ENCODE measurements around the gene SPEG.

SPEG gene

GRCh38 chr2:219527076-219527394, 92.4 kb downstream of the SPEG start:
- ChIA-PET CTCF (interaction anchor here (1.2 to 6.4 kb wide), 3 partner anchors 14 to 124 kb away, joined by 5 to 96 read pairs (median 26); no protein-coding TSS in a partner anchor), POLR2A (ENCODE audit: low non-redundant PET) (no interaction called here)
- no peak overlapping the region for H3K27ac ChIP-seq
- no peak for DNase-seq (ENCODE audit: low spot score)
- no peak for TF ChIP-seq CTCF (conservative IDR thresholded peaks at IDR 0.05; ENCODE audit: low read depth)

DNA sequence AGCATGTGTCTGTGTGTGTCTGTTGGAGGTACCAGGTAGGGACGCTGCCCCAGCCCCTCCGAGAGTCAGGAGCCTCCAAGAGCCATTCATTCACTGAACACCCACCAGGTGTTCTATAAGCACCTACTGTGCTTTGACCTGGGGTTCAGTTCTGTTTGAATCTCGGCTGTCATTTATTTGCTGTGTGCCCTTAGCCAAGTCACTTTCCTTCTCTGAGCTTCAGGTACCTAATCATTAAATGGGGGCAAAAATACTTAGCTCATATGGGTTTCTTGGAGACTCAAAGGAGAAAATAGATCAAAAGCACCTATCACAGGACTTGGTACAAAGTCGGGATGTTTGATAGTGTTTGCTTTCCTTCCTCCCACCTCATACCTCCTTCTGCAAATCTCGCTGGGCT, 92.8 kb downstream of the SPEG start:
- CTCF ChIA-PET = interaction anchor here (1.2 to 6.4 kb wide), 3 partner anchors 14 to 125 kb away, joined by 5 to 96 read pairs (median 26); no protein-coding TSS in a partner anchor
- no peak for DNase-seq (ENCODE audit: low spot score)
- no peak overlapping the region for H3K27ac ChIP-seq
- no peak for TF ChIP-seq CTCF (conservative IDR thresholded peaks at IDR 0.05; ENCODE audit: low read depth)
- POLR2A ChIA-PET (ENCODE audit: low non-redundant PET) = no interaction called here

DNA sequence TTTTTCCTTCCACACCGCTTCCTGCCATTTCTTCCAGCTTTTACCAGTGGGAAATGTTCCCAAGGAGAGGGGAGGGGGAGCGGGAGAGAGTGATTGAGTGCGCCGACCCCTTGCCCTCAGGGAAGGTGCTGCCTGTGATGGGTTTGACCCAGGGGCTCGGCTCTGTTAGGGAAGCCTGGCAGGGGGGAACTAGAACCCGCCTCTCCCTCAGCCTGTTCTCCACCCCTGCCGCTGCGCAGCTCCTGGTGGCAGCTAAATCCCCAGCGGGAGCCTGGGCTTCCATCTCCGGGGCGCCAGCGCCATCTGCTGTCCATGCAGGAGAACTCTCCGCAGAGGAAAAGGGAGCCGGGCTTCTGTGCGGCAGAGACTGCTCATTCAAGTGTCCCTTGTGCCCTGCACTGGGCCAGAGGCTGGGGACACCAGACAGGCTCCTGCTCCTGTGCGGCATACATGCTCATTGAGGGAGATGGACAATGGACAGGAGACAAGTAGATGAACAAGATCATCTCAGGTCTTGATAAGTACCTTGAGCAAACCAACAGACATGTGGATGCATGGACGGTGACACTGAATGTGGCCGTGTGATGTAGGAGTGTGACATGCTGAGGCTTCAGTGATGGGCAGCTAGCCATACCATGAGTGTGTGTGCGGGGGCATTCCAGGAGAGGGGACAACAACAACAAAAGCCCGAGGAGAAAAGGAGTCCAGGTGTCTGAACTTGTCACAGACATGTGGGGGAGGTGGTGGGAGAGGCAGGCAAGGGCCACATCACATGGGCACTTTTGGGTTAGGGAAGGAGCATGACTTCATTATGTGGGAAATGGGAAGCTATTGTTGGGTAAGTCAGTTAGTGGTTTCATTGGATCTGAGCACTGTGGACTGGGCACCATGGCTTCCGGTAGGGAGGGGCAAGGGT, 95.7 kb downstream of the SPEG start:
- TF ChIP-seq CTCF (conservative IDR thresholded peaks at IDR 0.05; ENCODE audit: low read depth) = peak; percentile 93
- ChIA-PET CTCF (interaction anchor here (0.6 to 6.4 kb wide), 30 partner anchors 10 to 1344 kb away, joined by 3 to 96 read pairs (median 4); partner anchors contain the start of genes CHPF and SPEG), POLR2A (ENCODE audit: low non-redundant PET) (interaction anchor here (1.3 kb wide), 1 partner anchor 32 kb away, joined by 7 read pairs; the partner anchor contains the start of gene GMPPA)
- DNase-seq (ENCODE audit: low spot score) = peak; percentile 85
- no peak overlapping the region for H3K27ac ChIP-seq

DNA sequence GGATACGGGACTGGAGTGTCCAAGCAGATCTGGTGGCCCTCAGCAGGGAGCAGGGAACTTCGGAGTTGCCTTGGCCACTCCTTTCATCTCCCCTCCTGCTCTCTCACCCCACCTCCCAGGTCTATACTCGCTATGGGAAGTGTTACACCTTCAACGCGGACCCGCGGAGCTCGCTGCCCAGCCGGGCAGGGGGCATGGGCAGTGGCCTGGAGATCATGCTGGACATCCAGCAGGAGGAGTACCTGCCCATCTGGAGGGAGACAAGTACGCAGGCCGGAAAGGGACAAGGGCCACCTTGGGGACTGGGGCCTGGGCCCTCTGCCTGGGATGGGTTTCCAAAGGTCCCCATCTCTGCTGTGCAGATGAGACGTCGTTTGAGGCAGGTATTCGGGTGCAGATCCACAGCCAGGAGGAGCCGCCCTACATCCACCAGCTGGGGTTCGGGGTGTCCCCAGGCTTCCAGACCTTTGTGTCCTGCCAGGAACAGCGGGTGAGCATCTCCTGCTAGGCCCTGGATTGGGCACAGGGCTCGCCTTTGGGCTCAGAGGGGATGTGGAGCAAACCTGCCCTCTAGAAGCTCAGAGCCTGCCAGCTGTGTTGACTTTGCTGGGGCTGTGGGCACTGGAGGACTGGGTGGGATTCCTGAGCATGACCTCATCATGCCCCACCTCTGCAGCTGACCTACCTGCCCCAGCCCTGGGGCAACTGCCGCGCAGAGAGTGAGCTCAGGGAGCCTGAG, 97.2 kb downstream of the SPEG start:
- ChIA-PET CTCF (interaction anchor here (0.6 to 6.4 kb wide), 6 partner anchors 9 to 193 kb away, joined by 3 to 96 read pairs (median 14); partner anchors contain the start of gene CHPF), POLR2A (ENCODE audit: low non-redundant PET) (no interaction called here)
- DNase-seq (ENCODE audit: low spot score) = no peak
- no peak overlapping the region for H3K27ac ChIP-seq
- TF ChIP-seq CTCF (conservative IDR thresholded peaks at IDR 0.05; ENCODE audit: low read depth) = no peak

GRCh38 chr2:219532378-219532649, 97.7 kb downstream of the SPEG start:
- CTCF ChIA-PET = interaction anchor here (6.4 kb wide), 1 partner anchor 130 kb away, joined by 96 read pairs; no protein-coding TSS in a partner anchor
- DNase-seq (ENCODE audit: low spot score) = no peak
- H3K27ac ChIP-seq = no peak overlapping the region
- POLR2A ChIA-PET (ENCODE audit: low non-redundant PET) = no interaction called here
- no peak for TF ChIP-seq CTCF (conservative IDR thresholded peaks at IDR 0.05; ENCODE audit: low read depth)

DNA sequence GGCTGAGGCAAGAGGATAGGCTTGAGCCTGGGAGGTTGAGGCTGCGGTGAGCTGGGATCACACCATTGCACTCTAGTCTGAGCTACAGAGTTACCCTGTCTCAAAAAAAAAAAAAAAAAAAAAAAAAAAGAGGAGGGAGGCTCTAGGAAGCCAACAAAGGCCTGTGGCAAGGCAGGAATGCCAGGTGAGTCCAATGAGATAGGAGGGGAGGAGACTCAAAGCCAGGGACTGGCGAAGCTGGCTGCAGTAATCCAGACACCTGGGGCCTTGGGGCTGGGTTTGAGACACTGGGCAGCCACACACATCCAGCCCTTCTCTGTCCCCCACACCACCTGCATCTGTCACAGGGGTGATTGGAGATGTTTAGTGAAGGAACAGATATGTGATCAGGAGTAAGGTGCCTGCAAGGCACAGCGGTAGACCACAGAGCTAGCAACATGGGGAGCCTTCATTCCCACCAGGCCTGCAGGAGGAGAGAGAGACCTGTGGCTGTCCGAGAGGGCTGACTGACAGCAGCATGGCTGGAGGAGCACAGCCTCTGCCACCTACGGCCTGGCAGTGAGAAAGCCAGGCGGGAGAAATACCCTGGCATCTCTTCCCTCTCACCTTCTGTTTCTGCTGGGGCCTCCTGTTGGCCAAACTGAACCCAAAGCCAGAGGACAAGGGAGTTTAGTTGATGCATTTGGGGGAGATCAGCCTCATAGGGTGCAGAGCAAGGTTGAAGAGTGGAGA, 99.5 kb downstream of the SPEG start:
- ChIA-PET POLR2A (ENCODE audit: low non-redundant PET) (no interaction called here), CTCF (interaction anchor here (0.6 kb wide), 1 partner anchor 110 kb away, joined by 3 read pairs; no protein-coding TSS in a partner anchor)
- TF ChIP-seq CTCF (conservative IDR thresholded peaks at IDR 0.05; ENCODE audit: low read depth) = no peak
- DNase-seq (ENCODE audit: low spot score) = peak; percentile 35
- no peak overlapping the region for H3K27ac ChIP-seq
